HG03432 (cell line): ENCODE measurements around the gene ITPKC.

ENCODE experiments used
- ATAC-seq: cut with Tn5 transposase; IDR thresholded peaks from one replicate; pipeline ENCODE4 v1.9.1; 2021; ENCODE audit warnings: mild to moderate bottlenecking, moderate library complexity; ENCODE audit not compliant: unreplicated experiment

Gene ITPKC

GRCh38 chr19:40716482-40717324 is at the start of gene ITPKC, which contains the start of gene COQ8B:
ITPKC (plus strand) TSS chr19:40717112; CDS start chr19:40717136, 24 bp downstream.
COQ8B (minus strand) TSS chr19:40716886; CDS start chr19:40714632, 2,254 bp downstream.
- peak; percentile 69 for ATAC-seq

GRCh38 chr19:40667602-40668001 is 49.3 kb upstream of the ITPKC start:
- ATAC-seq, result no peak

GRCh38 chr19:40668991-40669614 is 47.8 kb upstream of the ITPKC start:
- no peak for ATAC-seq

GRCh38 chr19:40671404-40671803 is 45.5 kb upstream of the ITPKC start:
- ATAC-seq, result no peak

GRCh38 chr19:40672038-40672437 is 44.9 kb upstream of the ITPKC start:
- no peak for ATAC-seq

- ATAC-seq, result no peak
Measured at GRCh38 chr19:40672573-40673299, 44.2 kb upstream of the ITPKC start.

- ATAC-seq, result no peak
Measured at GRCh38 chr19:40673397-40673796, 43.5 kb upstream of the ITPKC start.

- ATAC-seq, result no peak
Measured at GRCh38 chr19:40674291-40674690, 42.6 kb upstream of the ITPKC start.

GRCh38 chr19:40677156-40677555 is 39.8 kb upstream of the ITPKC start:
- ATAC-seq, result no peak

GRCh38 chr19:40681039-40681438 is 35.9 kb upstream of the ITPKC start:
- no peak for ATAC-seq

- no peak for ATAC-seq
Measured at GRCh38 chr19:40682431-40682964, 34.4 kb upstream of the ITPKC start.

- ATAC-seq, result no peak
Measured at GRCh38 chr19:40683437-40683836, 33.5 kb upstream of the ITPKC start.

GRCh38 chr19:40684280-40684679 is 32.6 kb upstream of the ITPKC start:
- no peak for ATAC-seq

- no peak for ATAC-seq
Measured at GRCh38 chr19:40685016-40685526, 31.8 kb upstream of the ITPKC start.

GRCh38 chr19:40685563-40685962 is 31.3 kb upstream of the ITPKC start:
- ATAC-seq, result no peak

GRCh38 chr19:40686882-40687524 is 29.9 kb upstream of the ITPKC start:
- no peak for ATAC-seq

GRCh38 chr19:40687525-40688016 is 29.3 kb upstream of the ITPKC start:
- no peak for ATAC-seq

GRCh38 chr19:40688309-40688708 is 28.6 kb upstream of the ITPKC start:
- no peak for ATAC-seq

- ATAC-seq, result no peak
Measured at GRCh38 chr19:40688987-40689338, 27.9 kb upstream of the ITPKC start.

- no peak for ATAC-seq
Measured at GRCh38 chr19:40689339-40690049, 27.4 kb upstream of the ITPKC start.
